H1 (cell line): ENCODE measurements around the gene RIMS1. TPM values are rescaled to one million over a fixed set of nuclear protein-coding genes. Genes with fewer than 3 reads are reported as not detected.

Experiments
- CTCF ChIA-PET: fragments of 300-600 bp; sonication (Branson Sonifier 250); formaldehyde crosslinking; loops from one replicate; lab custom pipeline; 2021; ENCODE audit not compliant: partially characterized antibody; lab: Charles Lee
- POLR2A ChIA-PET: fragments of 300-600 bp; sonication (Branson Sonifier 250); formaldehyde crosslinking; loops from one replicate; lab custom pipeline; 2021; ENCODE audit warnings: inconsistent platforms; ENCODE audit not compliant: partially characterized antibody; lab: Charles Lee
- DNase-seq, 2 experiments: peaks; one replicate each; pipeline versions ENCODE4 v3.0.0 to v3.0.0-alpha.2; 2010 to 2022; ENCODE audit warnings: low spot score in 2 of 2, low read depth in 1 of 2, mixed read lengths in 1 of 2
- FAIRE-seq: peaks from 2 replicates; lab custom pipeline; 2011; peaks lifted over from hg19 to GRCh38; lab: Jason Lieb, UNC
- H2AFZ ChIP-seq: 2 replicates; pipeline ENCODE4 v1.8.1; 2012; ENCODE audit warnings: low read length, inconsistent platforms
- H2AK5ac ChIP-seq: 2 replicates; pipeline ENCODE4 v1.6.1; 2013; ENCODE audit warnings: low read depth, low read length
- H2BK120ac ChIP-seq: replicated peaks from 2 replicates; pipeline ENCODE3; 2013; ENCODE audit warnings: low read depth, low read length, inconsistent platforms
- H2BK12ac ChIP-seq: 2 replicates; pipeline ENCODE4 v1.6.1; 2013; ENCODE audit warnings: low read depth, low read length
- H2BK15ac ChIP-seq: 2 replicates; pipeline ENCODE4 v1.6.1; 2013; ENCODE audit warnings: low read length
- H2BK20ac ChIP-seq: 2 replicates; pipeline ENCODE4 v1.6.1; 2013; ENCODE audit warnings: low read length
- H2BK5ac ChIP-seq: 2 replicates; pipeline ENCODE4 v1.6.1; 2013; ENCODE audit warnings: low read depth, low read length
- H3K14ac ChIP-seq: 2 replicates; pipeline ENCODE4 v1.6.1; 2013; ENCODE audit warnings: inconsistent platforms; ENCODE audit not compliant: insufficient read length
- H3K18ac ChIP-seq: 2 replicates; pipeline ENCODE4 v1.6.1; 2013; ENCODE audit warnings: low read length; ENCODE audit errors: extremely low read depth
- H3K23ac ChIP-seq: 2 replicates; pipeline ENCODE4 v1.6.1; 2013; ENCODE audit warnings: inconsistent platforms; ENCODE audit not compliant: insufficient read length
- H3K23me2 ChIP-seq: 2 replicates; pipeline ENCODE4 v1.6.1; 2013; ENCODE audit warnings: low read depth, low read length
- H3K27ac ChIP-seq: 2 replicates; pipeline ENCODE4 v1.6.1; 2011; ENCODE audit warnings: low read depth, low read length, inconsistent platforms
- H3K27me3 ChIP-seq, 4 experiments: replicated peaks in 1 of 4; 1 replicate in 1 of 4; 2 replicates in 3 of 4; pipeline versions ENCODE4 v1.6.1 to v1.8.1; 2011 to 2013; ENCODE audit warnings: low read length in 3 of 4, mild to moderate bottlenecking in 3 of 4, inconsistent platforms in 2 of 4, mixed read lengths in 2 of 4, moderate library complexity in 1 of 4; ENCODE audit not compliant: control insufficient read depth in 3 of 4, insufficient read depth in 3 of 4; ENCODE audit errors: extremely low read depth in 1 of 4
- H3K36me3 ChIP-seq, 4 experiments: 2 replicates each; pipeline versions ENCODE4 v1.6.1 to v1.8.1; 2011 to 2013; ENCODE audit warnings: mild to moderate bottlenecking in 4 of 4, low read length in 3 of 4, moderate library complexity in 2 of 4, control low read depth in 1 of 4, inconsistent platforms in 1 of 4; ENCODE audit not compliant: insufficient read depth in 4 of 4, control insufficient read depth in 2 of 4
- H3K4ac ChIP-seq: replicated peaks from 2 replicates; pipeline ENCODE3; 2013; ENCODE audit warnings: low read length, low read depth, mixed read lengths, inconsistent platforms; ENCODE audit not compliant: insufficient read length
- H3K4me1 ChIP-seq, 4 experiments: replicated peaks in 1 of 4; 1 replicate in 1 of 4; 2 replicates in 3 of 4; pipeline versions ENCODE4 v1.6.1 to v1.8.1; 2011 to 2013; ENCODE audit warnings: low read length in 3 of 4, inconsistent platforms in 2 of 4, mixed read lengths in 1 of 4; ENCODE audit not compliant: insufficient read depth in 4 of 4, control insufficient read depth in 3 of 4
- H3K4me2 ChIP-seq, 2 experiments: 2 replicates each; pipeline versions ENCODE4 v1.6.1 to v1.8.1; 2011 to 2013; ENCODE audit warnings: low read depth in 2 of 2, low read length in 2 of 2, control low read depth in 1 of 2, inconsistent platforms in 1 of 2, mild to moderate bottlenecking in 1 of 2; ENCODE audit not compliant: insufficient read depth in 1 of 2
- H3K4me3 ChIP-seq, 4 experiments: fragments of 200-600, 300-600 bp in 1 of 4; sonication (generic), shearing (Covaris generic), sonication (Bioruptor Twin) in 1 of 4; 2 replicates each; pipeline versions ENCODE4 v1.5.1 to v1.8.1; 2011 to 2016; ENCODE audit warnings: low read length in 4 of 4, low read depth in 3 of 4, control low read depth in 2 of 4, inconsistent platforms in 2 of 4, mild to moderate bottlenecking in 2 of 4, mixed read lengths in 1 of 4, moderate library complexity in 1 of 4; ENCODE audit not compliant: insufficient read depth in 2 of 4; ENCODE audit errors: extremely low read depth in 1 of 4
- H3K56ac ChIP-seq: replicated peaks from 2 replicates; pipeline ENCODE3; 2013; ENCODE audit warnings: low read depth, mild to moderate bottlenecking, mixed read lengths, low read length, inconsistent platforms; ENCODE audit not compliant: insufficient read length
- H3K79me1 ChIP-seq: 2 replicates; pipeline ENCODE4 v1.6.1; 2013; ENCODE audit warnings: low read depth, low read length, control low read depth
- H3K79me2 ChIP-seq, 2 experiments: 2 replicates each; pipeline versions ENCODE4 v1.6.1 to v1.8.1; 2012 to 2013; ENCODE audit warnings: low read length in 2 of 2, mild to moderate bottlenecking in 2 of 2, inconsistent platforms in 1 of 2; ENCODE audit not compliant: insufficient read depth in 2 of 2, control insufficient read depth in 1 of 2
- H3K9ac ChIP-seq, 4 experiments: replicated peaks in 1 of 4; 1 replicate in 1 of 4; 2 replicates in 3 of 4; pipeline versions ENCODE4 v1.6.1 to v1.8.1; 2011 to 2013; ENCODE audit warnings: low read depth in 3 of 4, low read length in 3 of 4, control low read depth in 2 of 4, mild to moderate bottlenecking in 2 of 4, moderate library complexity in 2 of 4, inconsistent platforms in 1 of 4; ENCODE audit errors: extremely low read depth in 1 of 4
- H3K9me3 ChIP-seq, 2 experiments: 2 replicates each; pipeline versions ENCODE4 v1.6.1 to v1.8.1; 2012 to 2013; ENCODE audit warnings: mild to moderate bottlenecking in 2 of 2, moderate library complexity in 2 of 2, control low read depth in 1 of 2, inconsistent platforms in 1 of 2, low read depth in 1 of 2, low read length in 1 of 2, mixed read lengths in 1 of 2; ENCODE audit not compliant: insufficient read depth in 2 of 2
- H4K20me1 ChIP-seq, 2 experiments: replicated peaks in 1 of 2; 2 replicates each; pipeline versions ENCODE3 to v1.8.1; 2011 to 2013; ENCODE audit warnings: inconsistent platforms in 2 of 2, low read length in 2 of 2, mild to moderate bottlenecking in 1 of 2; ENCODE audit not compliant: insufficient read depth in 2 of 2, control insufficient read depth in 1 of 2
- H4K5ac ChIP-seq: 2 replicates; pipeline ENCODE4 v1.6.1; 2013; ENCODE audit warnings: low read length, low read depth, mixed read lengths, inconsistent platforms; ENCODE audit not compliant: insufficient read length
- H4K8ac ChIP-seq: 2 replicates; pipeline ENCODE4 v1.8.0; 2013; ENCODE audit warnings: mild to moderate bottlenecking, moderate library complexity, low read length, inconsistent platforms; ENCODE audit not compliant: insufficient read depth; ENCODE audit errors: extremely low read depth
- H4K91ac ChIP-seq: replicated peaks from 2 replicates; pipeline ENCODE3; 2013; ENCODE audit warnings: low read length, mixed read lengths, inconsistent platforms; ENCODE audit not compliant: insufficient read length
- CEBPB ChIP-seq: IDR thresholded peaks from 2 replicates; pipeline ENCODE4 v1.6.1; 2012; ENCODE audit warnings: low read depth, low read length
- CREB1 ChIP-seq: IDR thresholded peaks from 2 replicates; pipeline ENCODE4 v1.6.1; 2012; ENCODE audit warnings: inconsistent platforms
- EGR1 ChIP-seq: IDR thresholded peaks from 2 replicates; pipeline ENCODE4 v1.6.1; 2011; ENCODE audit warnings: low read depth, low read length, borderline replicate concordance
- EP300 ChIP-seq, 2 experiments: IDR thresholded peaks; 1 replicate in 1 of 2; 2 replicates in 1 of 2; pipeline ENCODE4 v1.6.1; 2011 to 2012; ENCODE audit warnings: low read depth in 2 of 2, low read length in 2 of 2, mild to moderate bottlenecking in 2 of 2, borderline replicate concordance in 1 of 2, inconsistent platforms in 1 of 2, moderate library complexity in 1 of 2
- HDAC6 ChIP-seq: IDR thresholded peaks from one replicate; pipeline ENCODE4 v1.7.1; 2012; ENCODE audit warnings: low read depth, mild to moderate bottlenecking, inconsistent platforms, low read length, moderate library complexity
- KDM5A ChIP-seq: fragments of 200-600 bp; IDR thresholded peaks from 2 replicates; pipeline ENCODE4 v1.7.1; 2012; ENCODE audit warnings: mild to moderate bottlenecking, low read length, inconsistent platforms, mixed read lengths
- PHF8 ChIP-seq: fragments of 200-600 bp; sonication (generic); conservative IDR thresholded peaks from 2 replicates; pipeline ENCODE4 v1.7.1; 2012; ENCODE audit warnings: low read depth, mild to moderate bottlenecking, inconsistent platforms, low read length, moderate library complexity
- RFX5 ChIP-seq: IDR thresholded peaks from 2 replicates; pipeline ENCODE4 v1.6.1; 2011; ENCODE audit warnings: low read depth, low read length, improper control_type of control experiment, borderline replicate concordance
- RNF2 ChIP-seq: fragments of 200-900, 300-1000 bp; sonication (generic); IDR thresholded peaks from 2 replicates; pipeline ENCODE4 v1.7.1; 2016; ENCODE audit warnings: borderline replicate concordance, low read depth, mild to moderate bottlenecking, antibody characterized with exemption, low read length; ENCODE audit not compliant: poor library complexity, severe bottlenecking; ENCODE audit errors: missing control alignments
- SRF ChIP-seq: IDR thresholded peaks from 2 replicates; pipeline ENCODE4 v1.6.1; 2011; ENCODE audit warnings: mild to moderate bottlenecking, low read depth, low read length, moderate library complexity
- TAF7 ChIP-seq: optimal IDR thresholded peaks from 2 replicates; pipeline ENCODE3; 2011; ENCODE audit warnings: low read depth, mild to moderate bottlenecking, inconsistent platforms, low read length, moderate library complexity, borderline replicate concordance
- WGBS, 2 experiments: shearing (Covaris generic) in 1 of 2; methylation state at CpG; one replicate each; pipeline versions ENCODE4 v1.1.6 to v1.1.7; 2013 to 2015; ENCODE audit warnings: low lambda C conversion rate in 2 of 2, mixed read lengths in 2 of 2, inconsistent platforms in 1 of 2, low coverage in 1 of 2, missing lambda C conversion rate in 1 of 2; ENCODE audit not compliant: insufficient replicate concordance in 2 of 2, insufficient coverage in 1 of 2, insufficient read length in 1 of 2; ENCODE audit errors: extremely low coverage in 1 of 2, missing lambda C conversion rate in 1 of 2; 5-methylcytosine and 5-hydroxymethylcytosine counted together
- polyA plus RNA-seq, 7 experiments: library from polyadenylated mRNA; depleted of rRNA in 3 of 7; stranded (reverse) in 5 of 7; unstranded in 2 of 7; fragments of >200 nt in 5 of 7; fragments of 200-250 nt in 2 of 7; gene quantifications; 1 replicate in 5 of 7; 2 replicates in 1 of 7; 4 replicates in 1 of 7; pipeline versions ENCODE4 v1.2.1 to v1.2.3, GENCODE V29; 2011 to 2013; ENCODE audit warnings: missing spikeins in 2 of 7, mixed read lengths in 2 of 7
- total RNA-seq: library from RNA; stranded (reverse); fragmentation: NEBNext Ultra II Directional; extraction: Animal tissue kit (Norgen Biotek cat#: 25700); gene quantifications from 2 replicates; pipeline ENCODE4 v1.2.1, GENCODE V29; 2021

Gene RIMS1
- total and polyA plus RNA-seq, 2 of the 8 experiments (the other 6 are each of a cell fraction or from before 2014, with no cell fraction given): 0.63 to 2.3 TPM

GRCh38 chr6:72422171-72422570 lies 535.8 kb downstream of the RIMS1 start:
- H3K18ac ChIP-seq: no peak overlapping the region
- H3K23me2 ChIP-seq: no peaks in the 10 kb centered on the region
- DNase-seq (no peak), FAIRE-seq (no peak)
- no peak overlapping the region for H2BK15ac ChIP-seq
- no peaks in the 10 kb centered on the region for H3K27me3 ChIP-seq
- no peak overlapping the region for H3K27ac ChIP-seq
- no peak overlapping the region for H2BK5ac ChIP-seq
- no peak overlapping the region for H4K8ac ChIP-seq
- H4K20me1 ChIP-seq: no peaks in the 10 kb centered on the region
- ChIA-PET CTCF (interaction anchor here (0.6 to 6.1 kb wide), 4 partner anchors 10 to 1185 kb away, joined by 3 to 59 read pairs (median 9); no protein-coding TSS in a partner anchor), POLR2A (no interaction called here)
- H2BK12ac ChIP-seq: no peak overlapping the region
- no peak overlapping the region for H2BK120ac ChIP-seq
- no peak for TF ChIP-seq TAF7
- TF ChIP-seq KDM5A: no peak
- no peak for TF ChIP-seq RFX5
- TF ChIP-seq CREB1: no peak
- no peak for TF ChIP-seq CEBPB
- TF ChIP-seq RNF2: no peak
- no peak for TF ChIP-seq EP300 (IDR thresholded peaks at IDR 0.05; ENCODE audit: borderline replicate concordance in 1 of 2, low read depth in 2 of 2, low read length in 2 of 2)
- no peak for TF ChIP-seq HDAC6
- TF ChIP-seq PHF8: no peak
- no peak for TF ChIP-seq SRF
- TF ChIP-seq EGR1: no peak
- H3K56ac ChIP-seq: no peak overlapping the region
- H3K23ac ChIP-seq: no peak overlapping the region
- no peak overlapping the region for H3K14ac ChIP-seq
- 94% methylated on average over 1 of the region's 1 CpG; no CpG with 5 or more reads in 1 of the 2 experiments for WGBS, 2 experiments
- H3K36me3 ChIP-seq: no peaks in the 10 kb centered on the region
- no peak overlapping the region for H2BK20ac ChIP-seq
- no peaks in the 10 kb centered on the region for H3K9me3 ChIP-seq
- no peak overlapping the region for H2AK5ac ChIP-seq
- H3K9ac ChIP-seq: no peak overlapping the region
- H2AFZ ChIP-seq: no peak overlapping the region; the same call in 1 of the 2 replicates
- peaks cover 0 to 2% (median 0%) of the 10 kb centered on the region in 4 experiments; a peak in 2 of 7 replicates for H3K4me1 ChIP-seq
- no peaks in the 10 kb centered on the region for H3K79me2 ChIP-seq
- H3K4me3 ChIP-seq: no peak overlapping the region
- no peak overlapping the region for H4K91ac ChIP-seq
- H4K5ac ChIP-seq: no peak overlapping the region
- H3K79me1 ChIP-seq: no peaks in the 10 kb centered on the region
- no peak overlapping the region for H3K4ac ChIP-seq
- H3K4me2 ChIP-seq: no peak overlapping the region
